GM08714 (cell line): Measurements from ENCODE around the gene IL11.

Experiments used
- H3K4me3 ChIP-seq: fragments of 200-500 bp; sonication (Bioruptor generic); 2 replicates; pipeline ENCODE4 v1.5.1; 2014; ENCODE audit warnings: mild to moderate bottlenecking, low read length, inconsistent platforms
- ZNF274 ChIP-seq: IDR thresholded peaks from 2 replicates; pipeline ENCODE4 v1.6.1; 2012; ENCODE audit warnings: mild to moderate bottlenecking, low read depth, low read length

Gene IL11

GRCh38 chr19:55384920-55385723, 14.9 kb upstream of the IL11 start:
- TF ChIP-seq ZNF274: no peak
- H3K4me3 ChIP-seq: peak overlapping the region; percentile 54; the same call in 1 of the 2 replicates

DNA sequence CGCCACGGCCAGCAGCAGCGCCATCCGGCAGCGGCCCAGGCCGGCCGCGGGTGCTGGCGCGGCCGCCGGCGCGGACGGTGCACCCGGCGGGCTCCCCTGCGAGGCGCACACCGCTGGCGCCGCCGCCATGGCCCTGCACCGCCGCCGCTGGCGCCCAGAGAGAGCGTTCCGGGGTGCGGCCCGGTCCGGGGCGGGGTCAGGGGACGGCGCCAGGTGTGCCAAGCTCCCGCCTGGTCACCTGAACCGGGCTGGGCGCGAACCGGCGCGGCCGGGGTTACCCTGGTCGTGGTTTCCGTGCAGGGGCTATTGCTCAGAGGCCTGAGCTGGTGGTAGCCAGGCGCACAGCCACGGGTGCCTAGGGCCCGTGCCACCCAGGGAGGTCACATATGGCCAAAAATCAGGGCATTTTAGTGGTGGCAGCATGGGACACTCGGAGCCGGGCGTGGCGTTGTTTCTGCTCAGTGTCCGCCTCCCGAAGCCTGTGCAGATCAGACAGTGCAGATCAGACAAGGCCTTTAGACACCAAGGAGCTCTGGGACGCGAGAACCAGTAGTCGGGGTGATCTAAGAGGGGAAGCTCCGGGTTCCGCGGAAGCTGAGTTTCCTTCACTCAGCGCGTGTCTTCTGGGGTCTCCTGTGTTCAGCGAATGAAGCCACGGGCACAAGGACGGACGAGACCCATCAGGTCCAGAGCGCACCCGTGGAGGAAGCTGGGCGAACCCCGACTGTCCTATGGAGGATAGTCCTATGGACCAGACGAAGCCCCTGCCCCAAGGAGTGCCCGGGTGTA, 14.1 kb upstream of the IL11 start, which contains the start of gene TMEM238:
Gene TMEM238, minus strand, starts transcription at position 162 of the 789 bp plus-strand sequence. Its CDS starts 33 bp downstream, at position 129.
- no peak for TF ChIP-seq ZNF274

GRCh38 chr19:55383279-55384130, 13.2 kb upstream of the IL11 start:
- H3K4me3 ChIP-seq: peak overlapping the region; percentile 54; the same call in 1 of the 2 replicates
- no peak for TF ChIP-seq ZNF274

More for the DNA sequence above, 14.1 kb upstream of the IL11 start, which contains the start of gene TMEM238:
- peak within 1 kb of the TSS; percentile 54; the same call in 1 of the 2 replicates for H3K4me3 ChIP-seq

GRCh38 chr19:55382522-55383054, 12.3 kb upstream of the IL11 start:
- no peak for TF ChIP-seq ZNF274
- H3K4me3 ChIP-seq: no peak overlapping the region

DNA sequence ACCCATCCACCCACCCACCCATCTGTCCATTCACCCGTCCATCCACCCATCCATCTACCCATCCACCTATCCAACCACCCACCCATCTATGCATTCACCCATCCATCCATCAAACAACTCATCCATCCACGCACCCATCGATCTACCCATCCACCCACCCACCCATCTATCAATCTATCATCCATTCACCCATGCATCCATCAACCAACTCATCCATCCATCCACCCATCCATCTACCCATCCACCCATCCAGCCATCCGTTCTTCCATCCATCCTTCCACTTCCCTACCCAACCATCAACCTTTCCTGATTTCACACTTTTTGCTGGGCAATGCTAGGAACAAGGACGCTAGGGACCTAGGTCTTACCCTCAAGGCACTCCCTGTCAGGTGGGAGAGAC, 11.8 kb upstream of the IL11 start:
- no peak for TF ChIP-seq ZNF274
- no peak overlapping the region for H3K4me3 ChIP-seq

DNA sequence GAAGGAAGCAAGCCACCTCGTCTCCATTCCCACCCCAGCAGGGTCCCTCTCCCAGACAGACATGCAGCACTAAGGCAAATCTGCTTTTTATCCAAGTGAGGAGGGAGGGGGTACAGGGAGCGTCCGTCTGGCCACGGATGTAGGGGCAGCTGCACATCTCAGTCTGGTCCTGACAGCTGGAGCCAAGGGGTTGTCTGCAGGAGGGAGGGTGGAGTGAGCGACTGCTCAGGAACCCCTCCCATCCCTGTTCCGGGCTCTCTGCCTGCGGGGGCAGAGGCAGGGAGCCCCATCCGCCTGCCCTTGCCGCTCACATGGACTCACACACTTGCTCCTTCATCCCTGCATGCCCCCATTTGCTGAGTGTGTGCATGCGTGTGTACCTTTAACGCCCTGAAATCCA, 8.9 kb upstream of the IL11 start:
- H3K4me3 ChIP-seq: no peak overlapping the region
- no peak for TF ChIP-seq ZNF274

DNA sequence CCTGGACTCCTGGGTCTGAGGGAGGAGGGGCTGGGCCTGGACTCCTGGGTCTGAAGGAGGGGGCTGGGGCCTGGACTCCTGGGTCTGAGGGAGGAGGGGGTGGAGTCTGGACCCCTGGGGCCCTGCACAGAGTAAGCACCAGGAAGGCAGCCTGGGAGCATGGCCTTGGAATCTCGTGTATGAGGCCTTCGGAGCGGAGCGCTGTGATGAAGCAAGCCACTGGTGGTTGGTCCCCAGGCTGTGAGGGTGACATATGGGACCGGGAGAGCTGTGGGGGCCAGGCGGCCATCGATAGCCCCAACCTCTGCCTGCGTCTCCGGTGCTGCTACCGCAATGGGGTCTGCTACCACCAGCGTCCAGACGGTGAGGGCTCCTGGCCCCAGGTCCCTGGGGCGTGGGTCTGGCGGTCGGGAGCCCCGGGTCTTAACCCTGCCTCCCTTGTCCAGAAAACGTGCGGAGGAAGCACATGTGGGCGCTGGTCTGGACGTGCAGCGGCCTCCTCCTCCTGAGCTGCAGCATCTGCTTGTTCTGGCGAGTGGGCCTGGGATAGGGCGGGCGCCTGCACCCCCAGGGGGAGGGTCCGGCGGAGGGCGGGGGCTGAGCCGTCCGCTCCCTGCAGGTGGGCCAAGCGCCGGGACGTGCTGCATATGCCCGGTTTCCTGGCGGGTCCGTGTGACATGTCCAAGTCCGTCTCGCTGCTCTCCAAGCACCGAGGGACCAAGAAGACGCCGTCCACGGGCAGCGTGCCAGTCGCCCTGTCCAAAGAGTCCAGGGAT, 7.3 kb upstream of the IL11 start:
- TF ChIP-seq ZNF274: no peak
- no peak overlapping the region for H3K4me3 ChIP-seq

DNA sequence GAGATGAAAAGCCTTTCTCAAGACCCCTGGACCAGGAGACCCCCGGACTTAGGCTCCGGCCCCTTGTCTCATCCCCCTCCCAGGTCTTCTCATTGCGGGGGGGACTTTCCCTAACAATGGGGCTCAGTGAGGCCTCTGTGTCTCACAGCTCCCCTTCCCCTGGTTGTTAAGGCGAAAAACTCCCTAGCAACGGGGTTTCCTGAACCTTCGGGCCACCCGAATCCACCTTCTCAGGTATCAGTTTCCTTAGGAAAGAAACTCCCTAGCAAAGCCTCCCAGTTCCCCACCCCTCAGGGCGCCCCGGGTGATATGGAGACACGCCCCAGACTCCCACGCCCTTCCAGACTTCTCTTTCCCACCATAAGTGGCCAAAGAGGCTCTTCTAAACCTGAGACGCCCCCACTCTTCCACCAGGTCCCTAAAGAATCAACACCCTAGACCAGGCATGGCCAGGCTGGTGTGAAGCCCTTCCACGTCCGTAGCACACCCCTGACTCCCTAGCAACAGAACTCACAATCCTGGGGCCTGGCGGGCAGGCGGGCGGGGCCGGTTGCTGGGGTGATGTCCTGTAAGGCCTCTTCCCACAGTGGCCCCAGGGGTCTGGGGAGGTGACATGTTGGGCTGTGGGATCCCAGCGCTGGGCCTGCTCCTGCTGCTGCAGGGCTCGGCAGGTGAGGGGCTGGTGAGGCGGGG, 6.1 kb upstream of the IL11 start, which contains the start of gene TMEM190:
Gene TMEM190, plus strand, starts transcription at position 586 of the 693 bp plus-strand sequence. Its CDS starts 28 bp downstream, at position 614.
- H3K4me3 ChIP-seq: no peak within 1 kb of the TSS
- TF ChIP-seq ZNF274: no peak

GRCh38 chr19:55373993-55374757, 3.9 kb upstream of the IL11 start:
- no peak for TF ChIP-seq ZNF274
- H3K4me3 ChIP-seq: no peak overlapping the region

DNA sequence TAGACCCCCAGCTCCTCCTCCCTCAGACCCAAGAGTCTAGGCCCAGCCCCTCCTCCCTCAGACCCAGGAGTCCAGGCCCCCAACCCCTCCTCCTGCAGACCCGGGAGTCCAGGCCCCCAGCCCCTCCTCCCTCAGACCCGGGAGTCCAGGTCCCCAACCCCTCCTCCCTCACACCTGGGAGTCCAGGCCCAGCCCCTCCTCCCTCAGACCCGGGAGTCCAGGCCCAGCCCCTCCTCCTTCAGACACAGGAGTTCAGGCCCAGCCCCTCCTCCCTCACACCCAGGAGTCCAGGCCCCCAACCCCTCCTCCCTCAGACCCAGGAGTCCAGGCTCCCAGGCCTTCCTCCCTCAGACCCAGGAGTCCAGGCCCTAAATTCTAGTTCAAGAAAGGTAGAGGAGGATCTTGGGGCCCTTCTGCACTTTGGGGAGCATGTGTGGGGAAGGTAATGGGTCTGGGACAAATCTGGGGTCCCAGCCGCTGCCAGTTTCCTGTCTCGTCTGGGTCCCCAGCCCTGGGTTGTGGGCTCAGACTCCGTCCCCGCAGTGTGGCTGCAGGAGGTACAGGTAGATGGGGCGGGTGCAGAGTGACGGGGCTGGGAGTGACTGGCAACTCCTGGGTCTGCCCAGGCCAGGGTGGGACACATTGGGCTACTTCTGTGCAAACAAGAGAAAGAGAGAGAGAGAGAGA, 3.2 kb upstream of the IL11 start:
- H3K4me3 ChIP-seq: no peak overlapping the region
- TF ChIP-seq ZNF274: no peak
